ENCODE measurements around the gene IER5L.
"Not testable (repeated sequence)": the region's sequence is repeated elsewhere in the genome, so short reads cannot be mapped to it uniquely, and the experiment has no call there.

IER5L gene

DNA sequence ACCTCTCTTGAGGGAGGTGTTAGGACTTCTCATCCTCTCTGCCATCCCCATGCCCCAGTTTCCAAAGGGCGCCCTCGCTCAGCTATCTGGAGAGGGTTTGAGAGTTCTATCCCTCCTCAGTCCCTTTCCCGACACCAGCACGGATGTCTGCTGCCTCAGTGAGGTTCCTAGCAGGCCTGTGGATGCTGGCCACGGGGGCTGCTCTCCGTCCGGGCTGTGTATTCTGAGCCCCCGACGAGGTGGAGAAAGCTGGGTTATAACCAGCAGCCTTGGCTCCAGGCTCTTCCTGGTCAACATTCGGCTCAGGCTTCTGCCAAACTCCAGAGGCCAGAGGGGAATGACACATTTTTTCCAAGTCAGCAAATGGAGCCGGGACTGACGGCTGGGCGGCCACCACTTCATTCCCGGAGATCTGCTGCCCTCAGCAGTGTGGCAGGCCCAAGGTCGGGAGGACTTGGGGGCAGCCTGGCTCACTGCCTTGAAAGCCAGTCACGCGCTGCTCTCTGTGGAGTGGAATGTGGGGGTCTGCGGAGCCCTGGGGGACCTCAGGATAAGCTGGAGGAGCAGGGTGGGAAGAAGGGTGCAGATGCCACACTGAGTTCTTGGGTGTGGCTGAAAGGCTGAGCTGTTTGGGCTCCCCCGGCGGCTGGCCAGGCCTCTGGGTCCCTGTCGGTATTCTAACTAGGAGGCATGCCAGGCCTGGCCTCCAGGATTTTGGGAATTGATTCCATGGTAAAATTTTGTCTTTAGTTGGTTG, 39.4 kb downstream of the IER5L start:
- DNase-seq (ENCODE audit: low read depth) = peak; percentile 47

DNA sequence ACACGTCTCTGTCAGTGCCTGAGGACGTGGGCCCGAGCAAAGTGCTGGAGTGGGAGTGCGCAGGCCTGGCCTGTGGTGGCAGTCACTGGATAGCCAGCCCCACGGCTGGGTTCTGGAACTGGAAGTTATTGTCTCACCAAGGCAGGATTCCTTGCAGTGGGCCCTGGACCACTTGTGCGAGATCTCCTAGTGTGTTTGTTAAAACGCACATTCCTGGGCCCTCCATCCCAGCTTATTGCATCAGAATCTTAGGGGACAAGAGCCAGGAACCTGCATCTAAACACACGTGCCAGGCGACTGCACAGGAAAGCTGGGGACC, 40.0 kb downstream of the IER5L start:
- DNase-seq (ENCODE audit: low read depth) = no peak

DNA sequence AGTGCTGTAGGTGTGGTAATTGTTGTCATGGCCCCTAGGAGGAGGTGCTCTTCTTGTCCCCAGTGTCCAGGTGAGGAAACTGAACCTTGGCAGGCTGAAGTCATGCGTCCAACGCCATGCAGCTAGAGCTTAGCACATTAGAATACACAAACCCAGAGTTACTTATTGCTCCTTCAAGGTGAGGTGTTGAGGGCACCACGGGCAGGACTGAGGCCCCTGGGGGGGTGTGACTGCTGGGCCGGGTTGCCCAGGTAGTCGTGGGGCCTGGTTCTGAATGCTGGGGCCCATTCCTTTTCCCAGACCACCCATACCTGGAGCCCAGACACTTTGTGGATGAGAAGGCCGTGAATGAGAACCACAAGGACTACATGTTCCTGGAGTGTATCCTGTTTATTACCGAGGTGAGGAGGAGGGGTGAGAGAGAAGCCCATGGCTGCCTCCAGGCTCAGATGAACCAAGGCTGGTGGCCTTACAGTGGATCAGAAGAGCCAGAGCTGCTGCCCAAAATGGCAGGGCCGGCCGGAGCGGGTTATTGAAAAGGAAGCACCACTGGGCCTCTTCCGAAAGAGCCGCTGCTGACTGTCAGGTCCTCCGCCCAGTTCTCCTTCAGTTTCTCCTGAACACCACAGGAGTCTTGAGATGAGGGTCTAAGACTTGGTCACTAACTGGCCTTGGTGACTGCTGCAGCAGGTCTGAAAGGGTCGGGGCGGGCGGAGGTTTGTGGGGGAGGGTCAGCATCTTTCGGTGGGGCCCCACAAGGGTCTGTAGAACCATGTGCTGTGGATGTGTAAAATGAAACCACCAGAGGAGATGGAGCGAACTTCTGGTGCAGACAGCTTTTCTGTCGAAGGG, 40.5 kb downstream of the IER5L start:
- DNase-seq (ENCODE audit: low read depth) = no peak

DNA sequence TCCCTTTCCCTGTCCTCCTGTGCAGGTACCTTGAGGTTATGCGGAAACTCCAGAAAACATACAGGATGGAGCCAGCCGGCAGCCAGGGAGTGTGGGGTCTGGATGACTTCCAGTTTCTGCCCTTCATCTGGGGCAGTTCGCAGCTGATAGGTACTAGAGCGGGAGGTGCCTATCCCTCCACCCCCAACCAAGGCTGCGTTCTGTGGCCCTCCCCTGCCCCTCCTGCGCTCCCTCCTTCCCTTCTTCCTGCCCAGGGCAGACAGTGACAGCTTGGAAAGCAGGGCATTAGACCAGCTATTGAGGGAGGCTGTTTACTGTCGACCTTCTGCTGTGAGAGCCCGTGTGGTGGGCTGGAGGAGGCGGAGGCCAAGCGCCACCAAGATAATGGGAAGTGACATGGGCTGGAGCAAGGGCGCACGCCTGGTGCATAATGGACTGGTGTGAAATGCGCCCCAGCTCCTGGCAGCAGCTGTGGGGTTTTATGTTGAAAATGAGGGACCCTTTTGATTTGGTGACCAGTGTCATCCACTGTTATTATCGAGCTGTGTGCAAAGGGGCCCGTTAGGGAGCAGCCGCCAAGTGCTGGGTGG, 41.5 kb downstream of the IER5L start:
- no peak for DNase-seq (ENCODE audit: low read depth)

DNA sequence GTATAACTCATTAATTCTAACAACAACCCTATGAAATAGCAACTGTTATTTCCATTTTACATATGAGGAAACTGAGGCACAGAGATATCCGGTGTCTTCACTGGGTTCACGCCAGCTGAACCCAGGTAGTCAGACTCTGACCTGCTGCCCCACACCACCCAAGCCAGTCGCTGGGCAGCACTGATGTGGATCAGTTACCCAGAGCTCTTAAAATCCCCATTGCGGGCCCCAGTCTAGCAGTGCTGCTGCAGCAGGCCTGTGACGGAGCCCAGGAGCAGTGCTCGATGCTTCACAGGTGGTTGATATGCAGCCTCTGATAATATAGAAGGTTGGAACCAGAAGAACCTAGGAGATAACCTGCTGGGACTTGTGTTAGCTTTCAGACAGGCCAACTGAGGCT, 42.6 kb downstream of the IER5L start:
- DNase-seq (ENCODE audit: low read depth) = no peak

DNA sequence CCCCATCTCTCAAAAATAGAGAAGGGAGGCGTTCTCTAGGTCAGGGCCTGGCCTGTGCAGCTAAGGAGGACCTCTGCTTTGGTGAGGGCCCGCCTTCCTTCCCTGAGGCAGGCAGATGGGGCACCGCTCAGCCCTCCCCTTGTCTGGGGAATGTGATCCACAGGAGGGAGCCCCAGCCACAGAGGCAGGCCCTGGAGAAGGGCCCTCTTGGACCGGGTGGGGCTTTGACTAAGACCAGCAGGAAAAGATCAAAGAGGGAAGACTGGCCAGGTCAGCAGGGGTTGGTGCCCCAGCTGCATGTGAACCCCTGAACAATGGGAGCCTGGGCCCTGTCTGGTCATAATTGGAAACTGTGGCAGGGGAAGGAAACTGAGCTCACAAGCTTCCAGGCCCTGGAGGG, 45.0 kb downstream of the IER5L start:
- no peak for DNase-seq (ENCODE audit: low read depth)

DNA sequence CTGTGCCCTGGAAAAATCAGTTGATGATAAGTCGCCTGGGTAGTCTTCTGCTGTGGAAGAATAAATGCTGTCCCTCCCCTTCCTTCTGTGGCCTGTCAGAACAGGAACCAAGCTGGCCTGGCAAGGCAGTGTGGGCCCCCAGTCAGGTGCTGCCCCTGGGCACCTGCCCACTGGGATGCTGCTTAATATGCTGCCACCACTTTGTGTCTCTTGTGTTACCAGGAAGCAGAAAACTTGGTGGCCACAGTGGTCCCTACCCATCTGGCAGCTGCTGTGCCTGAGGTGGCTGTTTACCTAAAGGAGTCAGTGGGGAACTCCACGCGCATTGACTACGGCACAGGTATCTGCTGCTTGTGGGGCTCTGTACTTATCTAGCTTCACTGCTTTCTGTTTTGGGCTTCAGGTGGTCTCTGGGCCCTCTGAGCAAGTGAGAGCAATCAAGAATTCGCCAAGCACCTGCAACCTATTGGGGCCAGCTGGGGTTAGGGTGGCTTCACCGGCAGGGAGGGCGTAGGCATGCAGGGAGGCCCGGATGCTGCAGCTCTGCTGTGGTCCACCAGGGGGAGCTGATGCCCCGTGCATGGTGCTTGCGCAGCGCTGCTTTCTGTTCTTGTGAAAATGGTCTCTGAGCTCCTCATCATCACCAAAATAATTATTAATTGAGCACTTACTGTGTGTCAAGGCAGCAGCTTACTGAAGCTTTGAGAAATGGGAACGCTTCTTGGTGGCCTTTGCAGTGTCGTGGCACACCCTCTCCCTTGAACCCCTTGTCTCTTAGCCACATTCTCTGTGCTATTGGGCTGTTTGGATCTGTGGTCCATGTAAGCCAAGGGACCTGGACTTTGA, 46.5 kb downstream of the IER5L start:
- no peak for DNase-seq (ENCODE audit: low read depth)

DNA sequence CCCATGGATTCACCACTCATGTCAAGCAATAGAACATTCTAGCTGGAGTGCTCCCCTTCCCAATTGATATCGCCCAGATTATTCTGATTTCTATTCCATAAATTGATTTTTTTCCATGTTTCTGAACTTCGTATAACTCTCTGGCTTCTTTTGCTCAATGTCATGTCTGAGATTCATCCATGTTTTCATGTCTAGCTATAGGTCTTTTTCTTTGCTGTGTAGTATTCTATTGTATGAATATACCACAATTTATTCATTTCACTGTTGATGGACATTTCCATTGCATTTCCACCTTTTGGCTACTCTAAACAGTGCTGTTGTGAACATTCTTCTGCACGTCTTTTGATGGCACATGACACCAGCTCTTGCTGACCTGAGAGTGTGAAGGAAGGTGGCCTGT, 47.3 kb downstream of the IER5L start:
- DNase-seq (ENCODE audit: low read depth) = no peak

DNA sequence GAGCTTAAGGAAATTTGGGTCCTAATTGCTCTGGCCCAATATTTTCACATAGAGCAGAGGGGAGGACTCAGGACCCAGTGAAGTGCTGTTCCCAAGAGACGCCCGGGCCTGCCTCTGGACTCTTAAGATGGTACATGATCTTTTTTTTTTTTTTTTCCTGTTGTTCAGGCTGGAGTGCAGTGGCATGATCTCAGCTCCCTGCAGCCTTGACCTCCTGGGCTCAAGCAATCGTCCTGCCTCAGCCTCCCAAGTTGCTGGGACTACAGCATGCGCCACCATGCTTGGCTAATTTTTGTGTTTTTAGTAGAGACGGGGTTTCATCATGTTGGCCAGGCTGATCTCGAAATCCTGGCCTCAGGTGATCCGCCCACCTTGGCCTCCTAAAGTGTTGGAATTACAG, 47.8 kb downstream of the IER5L start:
- not testable (repeated sequence) for DNase-seq (ENCODE audit: low read depth)

DNA sequence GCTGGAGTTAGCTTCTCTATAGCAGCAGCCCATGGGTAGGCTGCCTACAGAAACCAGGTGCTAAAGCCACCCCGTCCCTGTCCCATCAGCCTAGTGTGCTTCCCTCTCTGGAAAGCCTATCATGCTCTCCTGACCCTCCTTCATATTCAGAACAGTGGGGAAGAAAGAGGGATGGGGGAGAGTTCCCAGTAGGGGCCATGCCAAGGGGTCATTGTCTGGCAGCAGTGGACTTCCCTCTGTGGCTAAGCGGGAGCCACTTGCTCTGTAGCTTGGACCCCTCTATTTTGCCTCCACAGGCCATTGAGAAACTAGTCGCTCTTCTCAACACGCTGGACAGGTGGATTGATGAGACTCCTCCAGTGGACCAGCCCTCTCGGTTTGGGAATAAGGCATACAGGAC, 49.4 kb downstream of the IER5L start:
- no peak for DNase-seq (ENCODE audit: low read depth)

DNA sequence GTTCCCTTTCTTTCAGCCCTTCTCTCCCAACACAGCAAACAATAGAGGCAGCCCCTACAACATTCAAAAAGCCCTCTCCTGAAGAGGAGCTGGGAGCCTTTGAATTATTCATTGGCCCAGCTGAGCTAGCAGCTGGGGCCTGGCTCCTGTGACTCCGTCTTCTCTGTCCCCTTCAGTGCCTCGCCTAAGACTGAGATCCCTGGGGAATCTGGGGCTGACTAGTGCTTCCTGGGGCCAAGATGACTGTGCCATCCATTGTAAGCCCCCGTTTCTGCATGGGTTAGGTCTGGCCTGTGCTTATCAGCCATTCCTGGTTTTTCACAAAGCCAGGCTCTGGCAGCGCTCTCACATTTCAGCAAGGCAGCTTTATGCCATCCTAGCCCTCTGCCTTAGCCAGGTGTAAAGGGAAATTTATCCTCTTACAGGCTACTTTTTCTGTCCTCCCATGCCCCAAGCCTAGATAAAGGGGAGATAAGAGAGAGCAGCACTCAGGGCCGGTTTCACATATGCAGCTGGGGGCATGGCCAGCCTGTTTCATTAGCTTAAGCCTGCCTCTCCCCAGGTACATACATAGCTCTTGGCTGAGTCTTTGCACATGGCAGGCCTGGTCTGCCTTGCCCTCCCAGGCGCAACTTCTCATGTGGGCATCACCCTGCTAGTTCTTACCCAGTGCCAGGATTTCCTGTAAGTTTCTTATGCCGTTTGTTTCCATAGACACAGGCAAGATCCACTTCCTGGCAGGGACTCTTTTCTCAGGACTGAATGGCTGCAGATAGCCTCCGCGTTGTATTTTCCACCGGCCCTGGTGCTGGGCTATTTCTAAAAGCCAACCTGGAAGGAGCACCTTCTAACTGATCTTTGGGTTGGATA, 51.1 kb downstream of the IER5L start:
- DNase-seq (ENCODE audit: low read depth) = no peak
